Mesendoderm (in vitro differentiated cells): ENCODE data around the gene NT5DC4.

Source experiments
- DNase-seq: peaks from one replicate; pipeline ENCODE4 v3.0.0; 2013
- H2AK5ac ChIP-seq: 2 replicates; pipeline ENCODE4 v1.6.1; 2013; ENCODE audit warnings: low read length, inconsistent platforms
- H2BK120ac ChIP-seq: 2 replicates; pipeline ENCODE4 v1.6.1; 2013; ENCODE audit warnings: low read depth, mild to moderate bottlenecking, low read length, moderate library complexity, mixed read lengths
- H2BK15ac ChIP-seq: replicated peaks from 2 replicates; pipeline ENCODE4 v1.6.1; 2013; ENCODE audit warnings: low read depth, mild to moderate bottlenecking, moderate library complexity
- H2BK5ac ChIP-seq: 2 replicates; pipeline ENCODE4 v1.6.1; 2013; ENCODE audit warnings: low read length, inconsistent platforms
- H3K18ac ChIP-seq: 2 replicates; pipeline ENCODE4 v1.6.1; 2013; ENCODE audit warnings: mild to moderate bottlenecking, low read length, mixed read lengths
- H3K23ac ChIP-seq: one replicate; pipeline ENCODE4 v1.6.1; 2013; ENCODE audit warnings: low read length
- H3K27ac ChIP-seq: 2 replicates; pipeline ENCODE4 v1.5.1; 2013; ENCODE audit warnings: low read depth, mild to moderate bottlenecking, inconsistent platforms, low read length, moderate library complexity
- H3K27me3 ChIP-seq: 2 replicates; pipeline ENCODE4 v1.6.1; 2013; ENCODE audit warnings: low read length, control low read depth, mild to moderate bottlenecking, inconsistent platforms; ENCODE audit not compliant: insufficient read depth, poor library complexity
- H3K36me3 ChIP-seq: 2 replicates; pipeline ENCODE4 v1.6.1; 2013; ENCODE audit warnings: low read length, inconsistent platforms; ENCODE audit not compliant: control insufficient read depth, insufficient read depth
- H3K4ac ChIP-seq: one replicate; pipeline ENCODE4 v1.6.1; 2013; ENCODE audit warnings: low read depth, mild to moderate bottlenecking, low read length, moderate library complexity
- H3K4me1 ChIP-seq: 2 replicates; pipeline ENCODE4 v1.6.1; 2013; ENCODE audit warnings: low read depth, low read length, inconsistent platforms; ENCODE audit not compliant: control insufficient read depth
- H3K4me2 ChIP-seq: 2 replicates; pipeline ENCODE4 v1.6.1; 2013; ENCODE audit warnings: low read length
- H3K4me3 ChIP-seq: 2 replicates; pipeline ENCODE4 v1.5.1; 2013; ENCODE audit warnings: mild to moderate bottlenecking, low read length
- H3K56ac ChIP-seq: one replicate; pipeline ENCODE4 v1.6.1; 2013; ENCODE audit warnings: low read length
- H3K79me1 ChIP-seq: 2 replicates; pipeline ENCODE4 v1.6.1; 2013; ENCODE audit warnings: low read length, inconsistent platforms
- H3K79me2 ChIP-seq: 2 replicates; pipeline ENCODE4 v1.6.1; 2013; ENCODE audit warnings: mild to moderate bottlenecking, low read length; ENCODE audit not compliant: control insufficient read depth, insufficient read depth
- H3K9ac ChIP-seq: 2 replicates; pipeline ENCODE4 v1.6.1; 2013; ENCODE audit warnings: low read length, inconsistent platforms
- H4K5ac ChIP-seq: one replicate; pipeline ENCODE4 v1.6.1; 2013; ENCODE audit warnings: low read length
- H4K8ac ChIP-seq: one replicate; pipeline ENCODE4 v1.6.1; 2013; ENCODE audit warnings: low read depth, mild to moderate bottlenecking, control low read depth, low read length, moderate library complexity
- WGBS: extraction: QIAGEN DNeasy Blood & Tissue Kit; methylation state at CpG from one replicate; pipeline ENCODE4 v1.1.7; 2013; ENCODE audit warnings: low lambda C conversion rate, missing lambda C conversion rate; ENCODE audit not compliant: insufficient coverage; ENCODE audit errors: extremely low coverage; 5-methylcytosine and 5-hydroxymethylcytosine counted together

Gene NT5DC4

GRCh38 chr2:112710956-112711750 lies 9.7 kb upstream of the NT5DC4 start:
- Histone ChIP-seq H3K56ac (no peak overlapping the region), H3K9ac (no peak overlapping the region), H3K4me3 (no peak overlapping the region), H3K23ac (no peak overlapping the region), H4K5ac (no peak overlapping the region), H2BK120ac (no peak overlapping the region), H2BK15ac (no peak overlapping the region), H3K79me2 (no peaks in the 10 kb centered on the region), H3K4me2 (no peak overlapping the region), H4K8ac (no peak overlapping the region), H3K4ac (no peak overlapping the region), H2BK5ac (no peak overlapping the region), H3K79me1 (no peaks in the 10 kb centered on the region), H2AK5ac (no peak overlapping the region), H3K27ac (no peak overlapping the region), H3K4me1 (peaks cover 3% of the 10 kb centered on the region), H3K27me3 (no peaks in the 10 kb centered on the region), H3K36me3 (no peaks in the 10 kb centered on the region), H3K18ac (no peak overlapping the region)
- no peak for DNase-seq
- WGBS = no CpG with 5 or more reads among the region's 9 CpGs

GRCh38 chr2:112712465-112712864 lies 8.4 kb upstream of the NT5DC4 start:
- H3K56ac ChIP-seq = no peak overlapping the region
- no peak overlapping the region for H2BK15ac ChIP-seq
- no peaks in the 10 kb centered on the region for H3K79me2 ChIP-seq
- no CpG with 5 or more reads among the region's 3 CpGs for WGBS
- H2AK5ac ChIP-seq = no peak overlapping the region
- H3K27ac ChIP-seq = no peak overlapping the region
- H2BK120ac ChIP-seq = no peak overlapping the region
- H3K4ac ChIP-seq = no peak overlapping the region
- no peak overlapping the region for H4K5ac ChIP-seq
- H3K4me2 ChIP-seq = no peak overlapping the region
- no peaks in the 10 kb centered on the region for H3K4me1 ChIP-seq
- H4K8ac ChIP-seq = no peak overlapping the region
- no peaks in the 10 kb centered on the region for H3K36me3 ChIP-seq
- DNase-seq = no peak
- H3K27me3 ChIP-seq = no peaks in the 10 kb centered on the region
- H3K4me3 ChIP-seq = no peak overlapping the region
- no peaks in the 10 kb centered on the region for H3K79me1 ChIP-seq
- no peak overlapping the region for H2BK5ac ChIP-seq
- H3K18ac ChIP-seq = no peak overlapping the region
- no peak overlapping the region for H3K23ac ChIP-seq
- no peak overlapping the region for H3K9ac ChIP-seq

GRCh38 chr2:112712903-112713584 lies 7.8 kb upstream of the NT5DC4 start:
- Histone ChIP-seq H3K79me1 (no peaks in the 10 kb centered on the region), H3K4ac (no peak overlapping the region), H3K4me3 (no peak overlapping the region), H3K36me3 (no peaks in the 10 kb centered on the region), H2BK15ac (no peak overlapping the region), H3K4me1 (no peaks in the 10 kb centered on the region), H2BK5ac (no peak overlapping the region), H3K9ac (no peak overlapping the region), H3K4me2 (no peak overlapping the region), H4K5ac (no peak overlapping the region), H3K23ac (no peak overlapping the region), H3K18ac (no peak overlapping the region), H2BK120ac (no peak overlapping the region), H3K79me2 (no peaks in the 10 kb centered on the region), H3K27me3 (no peaks in the 10 kb centered on the region), H3K27ac (no peak overlapping the region), H4K8ac (no peak overlapping the region), H2AK5ac (no peak overlapping the region), H3K56ac (no peak overlapping the region)
- no peak for DNase-seq
- no CpG with 5 or more reads among the region's 17 CpGs for WGBS

- Histone ChIP-seq H3K56ac (no peak overlapping the region), H3K36me3 (no peaks in the 10 kb centered on the region), H2BK120ac (no peak overlapping the region), H3K27ac (no peak overlapping the region), H3K79me2 (no peaks in the 10 kb centered on the region), H3K27me3 (no peaks in the 10 kb centered on the region), H4K5ac (no peak overlapping the region), H3K79me1 (no peaks in the 10 kb centered on the region), H3K4me1 (no peaks in the 10 kb centered on the region), H2BK5ac (no peak overlapping the region), H3K9ac (no peak overlapping the region), H3K4me2 (no peak overlapping the region), H3K4ac (no peak overlapping the region), H4K8ac (no peak overlapping the region), H2AK5ac (no peak overlapping the region), H3K23ac (no peak overlapping the region), H3K18ac (no peak overlapping the region), H2BK15ac (no peak overlapping the region), H3K4me3 (no peak overlapping the region)
- WGBS = no CpG with 5 or more reads among the region's 7 CpGs
- DNase-seq = no peak
These were observed 7.3 kb upstream of the NT5DC4 start for GRCh38 chr2:112713585-112713925.

- Histone ChIP-seq H2BK120ac (no peak overlapping the region), H2BK5ac (no peak overlapping the region), H3K56ac (no peak overlapping the region), H3K9ac (no peak overlapping the region), H3K79me2 (no peaks in the 10 kb centered on the region), H4K8ac (no peak overlapping the region), H3K36me3 (no peaks in the 10 kb centered on the region), H3K4me1 (no peaks in the 10 kb centered on the region), H3K27ac (no peak overlapping the region), H3K18ac (no peak overlapping the region), H3K23ac (no peak overlapping the region), H4K5ac (no peak overlapping the region), H3K27me3 (no peaks in the 10 kb centered on the region), H3K4me2 (no peak overlapping the region), H3K79me1 (no peaks in the 10 kb centered on the region), H2BK15ac (no peak overlapping the region), H2AK5ac (no peak overlapping the region), H3K4me3 (no peak overlapping the region), H3K4ac (no peak overlapping the region)
- no CpG with 5 or more reads among the region's 7 CpGs for WGBS
- no peak for DNase-seq
These were observed 6.9 kb upstream of the NT5DC4 start for GRCh38 chr2:112713926-112714325.
